H1 (cell line): ENCODE measurements around the gene RAMP3. TPM values are rescaled to one million over a fixed set of nuclear protein-coding genes. Genes with fewer than 3 reads are reported as not detected.

Experiments
- CHD7 ChIP-seq: fragments of 300-600 bp; sonication (generic); IDR thresholded peaks from 2 replicates; pipeline ENCODE4 v1.7.1; 2012; ENCODE audit warnings: low read length, moderate library complexity, mild to moderate bottlenecking, inconsistent platforms; ENCODE audit not compliant: insufficient replicate concordance
- CREB1 ChIP-seq: IDR thresholded peaks from 2 replicates; pipeline ENCODE4 v1.6.1; 2012; ENCODE audit warnings: inconsistent platforms
- FOSL1 ChIP-seq: IDR thresholded peaks from 2 replicates; pipeline ENCODE4 v1.6.1; 2011; ENCODE audit warnings: mild to moderate bottlenecking, low read depth, low read length, moderate library complexity; ENCODE audit not compliant: insufficient read depth
- GABPA ChIP-seq: IDR thresholded peaks from 2 replicates; pipeline ENCODE4 v1.6.1; 2011; ENCODE audit warnings: mild to moderate bottlenecking, low read length, moderate library complexity, borderline replicate concordance; ENCODE audit not compliant: insufficient read depth
- GTF2F1 ChIP-seq: IDR thresholded peaks from 2 replicates; pipeline ENCODE4 v1.6.1; 2012; ENCODE audit warnings: low read depth, low read length, improper control_type of control experiment, borderline replicate concordance
- KDM4A ChIP-seq: IDR thresholded peaks from one replicate; pipeline ENCODE4 v1.7.1; 2012; ENCODE audit warnings: low read depth, mild to moderate bottlenecking, moderate library complexity, low read length, inconsistent platforms; ENCODE audit not compliant: severe bottlenecking
- MAFK ChIP-seq: IDR thresholded peaks from 2 replicates; pipeline ENCODE4 v1.6.1; 2012; ENCODE audit warnings: low read depth, mild to moderate bottlenecking, improper control_type of control experiment, low read length
- SAP30 ChIP-seq: fragments of 300-600 bp; sonication (generic); IDR thresholded peaks from 2 replicates; pipeline ENCODE4 v1.7.1; 2012; ENCODE audit warnings: low read length, moderate library complexity, mild to moderate bottlenecking, inconsistent platforms; ENCODE audit not compliant: insufficient read depth, insufficient replicate concordance
- TAF1 ChIP-seq: IDR thresholded peaks from 2 replicates; pipeline ENCODE4 v1.6.1; 2011; ENCODE audit warnings: mild to moderate bottlenecking, low read depth, low read length
- TBP ChIP-seq: IDR thresholded peaks from 2 replicates; pipeline ENCODE4 v1.6.1; 2011; ENCODE audit warnings: low read depth, low read length, improper control_type of control experiment
- polyA plus RNA-seq, 7 experiments: library from polyadenylated mRNA; depleted of rRNA in 3 of 7; stranded (reverse) in 5 of 7; unstranded in 2 of 7; fragments of >200 nt in 5 of 7; fragments of 200-250 nt in 2 of 7; gene quantifications; 1 replicate in 5 of 7; 2 replicates in 1 of 7; 4 replicates in 1 of 7; pipeline versions ENCODE4 v1.2.1 to v1.2.3, GENCODE V29; 2011 to 2013; ENCODE audit warnings: missing spikeins in 2 of 7, mixed read lengths in 2 of 7
- total RNA-seq: library from RNA; stranded (reverse); fragmentation: NEBNext Ultra II Directional; extraction: Animal tissue kit (Norgen Biotek cat#: 25700); gene quantifications from 2 replicates; pipeline ENCODE4 v1.2.1, GENCODE V29; 2021

The RAMP3 gene
- total and polyA plus RNA-seq, 2 of the 8 experiments (the other 6 are each of a cell fraction or from before 2014, with no cell fraction given) = 0.88 to 0.98 TPM

GRCh38 chr7:45179666-45180065, 22.1 kb downstream of the RAMP3 start (continued):
- TF ChIP-seq CHD7 (no peak), CREB1 (no peak), TBP (no peak), KDM4A (no peak), GABPA (no peak), FOSL1 (no peak), TAF1 (no peak), SAP30 (no peak), GTF2F1 (no peak), MAFK (no peak)
